Hematopoietic multipotent progenitor cell treated with erythropoietin and hydrocortisone succinate and interleukin-3 and kit ligand, for 15 days (in vitro differentiated cells): ENCODE data around the gene SEMA3B.
"Not testable (repeated sequence)": the region's sequence is repeated elsewhere in the genome, so short reads cannot be mapped to it uniquely, and the experiment has no call there.

ENCODE experiments used
- DNase-seq: peaks from one replicate; pipeline ENCODE4 v3.0.0-alpha.2; 2015; ENCODE audit warnings: low spot score

Gene SEMA3B

DNA sequence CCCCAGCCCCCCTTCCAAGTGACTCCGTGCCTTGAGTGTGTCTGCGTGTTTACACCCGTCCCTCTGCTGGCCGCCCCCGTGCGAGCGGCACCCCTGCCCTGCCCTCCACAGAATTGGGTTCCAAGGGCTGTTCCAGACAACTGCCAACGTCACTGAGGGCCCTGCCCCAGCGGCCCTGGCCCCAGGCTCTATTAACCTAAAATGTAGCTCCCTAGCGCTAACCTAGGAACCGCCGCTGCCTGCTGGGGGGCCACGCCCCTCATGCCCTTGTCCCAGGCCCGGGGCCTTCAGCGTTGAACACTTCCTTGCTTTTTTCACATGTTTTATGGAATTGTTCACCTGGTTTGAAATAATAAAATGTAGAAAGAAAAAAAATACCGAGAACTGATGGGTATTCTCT, 10.0 kb upstream of the SEMA3B start:
- DNase-seq: no peak

DNA sequence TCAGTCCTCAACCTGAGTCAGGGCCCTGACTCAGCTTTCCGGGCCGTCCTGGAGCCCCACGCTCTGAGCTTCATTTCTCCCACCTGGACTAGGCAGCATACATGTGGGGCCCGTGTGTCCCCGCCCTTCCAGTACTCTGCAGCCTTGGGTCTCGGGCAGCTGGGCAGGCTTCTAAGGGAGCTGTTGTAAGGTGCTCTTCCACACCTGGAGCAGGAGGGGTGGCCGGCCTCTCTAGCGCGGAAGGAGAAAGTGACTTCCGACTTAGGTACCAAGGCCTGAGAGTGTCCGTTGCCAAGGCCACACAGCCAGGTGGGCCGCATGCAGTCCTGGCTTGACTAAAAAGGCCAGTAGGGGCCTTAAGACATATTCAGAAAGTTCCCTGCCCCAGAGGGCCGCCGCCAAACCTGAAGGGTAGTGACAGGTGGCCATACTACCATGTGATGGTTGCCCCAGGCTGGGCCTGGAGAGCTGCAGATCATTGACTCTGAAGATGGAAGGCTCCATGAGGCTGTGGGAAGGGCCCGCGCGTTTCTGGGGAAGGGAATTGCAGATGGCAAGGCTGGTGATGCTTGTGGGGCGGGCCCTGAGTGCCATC, 9.4 kb upstream of the SEMA3B start:
- no peak for DNase-seq

DNA sequence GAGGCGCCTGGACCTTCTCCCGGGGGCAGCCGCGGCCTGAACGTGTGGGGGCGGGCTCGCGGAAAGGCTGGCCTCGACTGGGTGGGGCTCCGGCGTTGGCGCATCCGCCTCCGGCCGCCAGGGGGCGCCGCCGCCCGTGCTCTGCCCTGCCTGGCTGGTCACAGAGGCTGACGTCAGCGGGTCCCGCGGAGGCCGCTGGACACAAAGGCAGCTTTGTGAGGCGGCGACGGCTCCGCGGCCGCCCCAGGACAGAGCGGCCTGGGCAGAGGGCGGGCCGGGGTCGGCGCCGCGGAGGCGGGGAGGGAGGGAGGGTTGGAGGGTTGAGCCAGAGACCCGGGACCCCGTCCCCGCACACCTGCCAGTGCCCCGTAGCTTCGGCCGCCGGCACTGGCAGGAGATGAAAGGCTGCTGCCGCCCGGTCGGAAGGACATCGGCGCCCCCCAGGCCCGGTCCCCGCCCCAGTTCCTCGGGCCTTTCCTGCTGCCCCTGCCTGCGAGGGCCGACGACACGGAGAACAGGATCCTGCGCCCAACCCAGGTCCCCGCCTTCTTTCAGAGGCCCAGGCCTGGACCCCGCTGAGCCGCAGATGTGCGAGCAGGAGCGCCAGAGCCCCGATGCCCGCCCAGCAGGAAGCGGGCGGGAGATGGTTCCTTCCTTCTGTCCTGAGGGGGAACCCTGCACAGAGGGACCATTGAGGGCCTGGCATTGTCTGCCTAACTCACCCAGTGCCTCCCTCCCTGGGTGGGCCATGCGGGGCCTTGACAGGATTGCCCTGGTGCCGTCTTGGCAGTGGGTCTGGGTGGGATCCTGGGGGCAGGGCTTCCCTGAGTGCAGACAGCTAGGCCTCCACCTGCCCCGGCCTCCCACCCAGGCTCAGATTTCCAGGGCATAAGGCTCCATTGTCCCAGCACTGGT, 8.7 kb upstream of the SEMA3B start:
- DNase-seq: peak; percentile 83

DNA sequence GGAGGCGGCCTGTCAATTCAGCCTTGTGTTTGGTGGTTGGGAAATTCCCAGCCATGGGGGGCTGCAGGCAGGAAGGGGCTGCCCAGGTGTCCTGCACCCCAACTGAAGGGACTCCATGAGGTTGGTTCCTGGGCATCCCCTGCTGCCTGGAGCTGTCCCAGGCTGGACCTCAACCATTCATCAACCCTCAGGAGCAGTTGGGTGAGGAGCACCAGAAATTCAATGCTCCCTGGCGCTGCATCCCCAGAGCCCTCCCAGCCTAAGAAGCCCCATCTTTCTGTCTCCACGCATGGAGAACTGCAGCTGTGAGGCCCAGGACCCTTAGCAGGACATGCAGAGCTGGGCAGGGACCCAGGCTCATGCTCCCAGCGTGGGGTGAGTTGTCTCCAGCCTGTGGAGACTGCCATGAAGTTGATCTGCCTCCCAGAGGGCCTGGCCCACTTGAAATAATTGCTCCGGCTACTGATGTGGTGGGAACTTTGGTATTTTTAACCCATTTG, 8.0 kb upstream of the SEMA3B start:
- DNase-seq: no peak

DNA sequence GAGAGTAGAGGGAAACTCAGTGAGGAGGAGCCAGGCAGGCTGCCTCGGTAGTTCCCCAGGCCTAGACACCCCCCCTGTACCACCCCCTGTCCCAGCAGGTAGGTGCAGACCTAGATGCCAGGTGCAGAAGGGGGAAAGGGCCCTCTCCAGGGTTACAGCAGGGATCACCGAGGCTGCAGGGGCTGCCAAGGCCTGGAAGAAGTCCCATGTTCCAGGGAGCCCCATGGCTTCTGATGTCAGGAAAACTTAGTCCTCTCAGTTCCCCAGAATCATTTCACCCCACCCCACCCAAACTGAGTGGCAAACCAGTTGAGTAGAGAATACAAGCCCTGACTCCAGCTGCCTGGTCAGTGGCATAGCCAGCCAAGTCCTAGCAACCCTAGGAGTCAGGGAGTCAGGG, 7.4 kb upstream of the SEMA3B start:
- no peak for DNase-seq

DNA sequence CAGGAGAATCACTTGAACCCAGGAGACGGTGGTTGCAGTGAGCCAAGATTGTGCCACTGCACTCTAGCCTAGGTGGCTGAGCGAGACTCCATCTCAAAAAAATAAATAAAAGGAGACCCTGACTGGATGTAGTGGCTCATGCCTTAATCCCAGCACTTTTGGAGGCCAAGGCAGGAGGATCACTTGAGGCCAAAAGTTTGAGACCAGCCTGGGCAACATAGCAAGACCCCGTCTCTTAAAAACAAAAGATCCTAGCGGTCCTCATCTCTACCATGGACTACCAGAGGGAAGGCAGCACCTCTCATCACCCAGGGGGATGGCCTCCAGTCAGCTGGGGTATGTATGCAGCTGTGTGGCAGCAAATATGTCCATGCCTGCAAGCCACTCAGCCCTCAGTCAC, 6.7 kb upstream of the SEMA3B start:
- DNase-seq: not testable (repeated sequence)

DNA sequence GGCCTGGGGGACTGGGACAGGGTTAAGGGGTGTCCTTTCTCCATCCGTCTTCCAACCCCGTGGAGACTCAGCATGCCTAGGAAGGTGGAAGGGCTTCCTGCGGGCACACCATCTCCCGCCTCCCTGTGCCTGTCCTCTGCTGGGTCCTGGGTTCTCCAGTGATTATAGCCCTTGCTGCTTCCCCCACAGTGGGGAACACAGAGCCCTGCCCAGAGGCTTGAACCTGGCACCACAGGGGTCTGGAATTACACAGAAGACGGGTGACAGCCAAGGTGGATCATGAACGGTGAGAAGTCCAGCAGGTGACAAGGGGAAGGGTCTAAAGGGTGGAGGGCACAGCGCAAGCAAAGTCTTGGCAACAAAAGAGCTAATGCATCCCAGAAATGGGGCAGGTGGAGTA, 6.2 kb upstream of the SEMA3B start:
- DNase-seq: no peak

DNA sequence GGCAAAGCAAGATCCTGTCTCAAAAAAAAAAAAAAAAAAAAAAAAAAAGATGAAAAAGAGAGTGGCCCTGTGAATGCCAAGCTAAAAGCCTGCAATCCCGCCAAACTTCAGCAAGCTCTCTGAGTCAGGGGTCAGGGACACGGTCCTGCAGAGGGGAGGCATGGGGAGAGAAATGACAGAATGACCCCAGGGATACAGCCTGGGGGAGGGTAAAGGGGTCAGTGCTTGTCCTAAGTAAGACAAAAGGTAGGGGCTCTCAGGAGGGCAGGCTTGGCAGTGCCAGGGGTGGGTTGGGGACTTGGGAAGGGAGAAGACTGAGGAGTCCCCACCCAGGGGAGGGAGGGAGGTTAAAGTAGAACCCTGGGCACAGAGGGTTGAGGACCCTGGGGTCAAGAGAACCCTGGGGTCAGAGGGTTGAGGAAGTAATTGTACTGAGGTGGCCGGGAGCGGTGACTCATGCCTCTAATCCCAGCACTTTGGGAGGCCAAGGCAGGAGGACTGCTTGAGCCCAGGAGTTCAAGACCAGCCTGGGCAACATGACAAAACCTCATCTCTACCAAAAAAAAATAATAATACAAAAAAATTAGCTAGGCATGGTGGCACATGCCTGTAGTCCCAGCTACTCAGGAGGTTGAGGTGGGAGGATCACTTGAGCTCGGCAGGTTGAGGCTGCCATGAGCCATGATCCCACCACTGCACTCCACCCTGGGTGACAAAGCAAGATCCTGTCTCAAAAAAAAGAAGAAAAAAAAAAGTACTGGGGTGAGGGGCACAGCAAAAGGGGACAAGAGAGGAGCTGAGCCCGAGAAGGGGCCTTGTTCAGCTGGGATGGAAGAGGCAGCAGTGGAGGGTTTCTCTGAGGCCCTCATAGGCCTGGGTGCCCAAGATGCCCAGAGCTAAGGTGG, 5.2 kb upstream of the SEMA3B start:
- DNase-seq: no peak

DNA sequence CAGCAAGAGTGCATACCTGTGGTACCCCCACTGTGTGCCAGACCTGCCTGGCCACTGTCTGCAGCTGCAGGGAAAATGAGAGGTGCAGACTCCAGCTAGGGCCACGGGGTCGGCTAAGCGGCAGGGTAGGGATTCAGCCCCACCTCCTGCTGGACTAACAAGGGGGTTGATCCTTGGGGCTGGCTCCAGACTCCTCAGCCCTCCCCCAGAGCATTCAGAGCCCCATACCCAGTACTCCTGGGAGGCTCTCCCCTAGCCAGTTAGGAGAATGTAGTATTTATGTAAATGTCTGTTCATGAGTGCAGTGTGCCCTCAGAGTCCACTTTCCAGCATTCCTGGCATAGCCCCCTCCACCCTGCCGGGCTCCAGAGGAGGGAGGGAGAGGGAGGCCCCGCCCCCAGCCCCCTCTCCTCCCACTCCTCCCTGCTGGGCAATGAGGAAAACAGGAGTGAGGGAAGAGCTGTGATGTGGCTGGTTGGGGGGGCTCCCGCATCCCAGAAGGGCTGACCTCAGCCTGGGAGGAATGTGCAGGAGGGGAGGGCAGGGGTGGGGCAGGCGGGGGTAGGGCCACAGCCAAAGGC, 4.5 kb upstream of the SEMA3B start:
- no peak for DNase-seq

DNA sequence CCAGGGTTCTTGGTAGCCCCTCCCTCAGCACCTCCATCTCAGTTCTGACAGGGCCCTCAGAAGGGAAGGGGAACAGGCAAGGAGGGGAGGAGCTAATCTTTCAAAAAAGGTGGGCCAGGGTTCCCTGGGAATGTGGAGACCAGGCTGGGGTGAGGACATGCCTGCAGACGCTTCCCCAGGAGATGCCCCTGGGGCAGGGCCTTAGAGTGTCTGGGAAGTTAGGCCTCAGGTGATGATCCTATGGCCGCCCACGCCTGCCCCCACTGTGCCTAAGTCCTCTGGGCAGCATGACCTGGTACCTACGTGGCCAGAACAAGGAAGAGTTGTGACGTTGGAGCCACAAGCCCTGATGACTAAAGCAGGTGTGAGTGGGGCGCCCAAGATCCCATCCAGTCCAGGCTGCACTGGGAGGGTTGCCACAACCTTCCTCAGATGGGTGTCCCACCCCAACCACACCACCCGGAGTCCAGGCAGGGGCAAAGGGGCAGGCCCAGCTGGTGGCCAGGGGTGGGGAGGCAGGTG, 3.9 kb upstream of the SEMA3B start:
- DNase-seq: no peak

DNA sequence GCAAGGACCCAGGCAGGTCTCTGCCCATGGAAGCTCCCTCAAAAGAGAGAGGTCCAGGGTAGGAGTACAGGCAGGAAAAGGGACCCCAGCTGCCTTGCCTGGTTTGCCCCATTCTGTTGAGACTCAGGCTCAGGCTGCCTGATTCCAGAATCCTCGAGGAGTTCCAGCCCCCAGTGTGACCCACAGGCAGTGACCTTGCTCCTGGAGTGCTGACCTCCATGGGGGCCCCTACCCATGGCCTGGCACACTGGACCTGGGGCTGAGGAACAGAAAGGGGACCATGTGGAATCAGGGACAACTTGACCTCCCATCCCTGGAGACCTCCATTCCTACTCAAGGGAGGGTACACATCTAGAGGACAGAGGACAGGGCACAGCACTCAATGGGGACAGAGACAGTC, 3.4 kb upstream of the SEMA3B start:
- no peak for DNase-seq

DNA sequence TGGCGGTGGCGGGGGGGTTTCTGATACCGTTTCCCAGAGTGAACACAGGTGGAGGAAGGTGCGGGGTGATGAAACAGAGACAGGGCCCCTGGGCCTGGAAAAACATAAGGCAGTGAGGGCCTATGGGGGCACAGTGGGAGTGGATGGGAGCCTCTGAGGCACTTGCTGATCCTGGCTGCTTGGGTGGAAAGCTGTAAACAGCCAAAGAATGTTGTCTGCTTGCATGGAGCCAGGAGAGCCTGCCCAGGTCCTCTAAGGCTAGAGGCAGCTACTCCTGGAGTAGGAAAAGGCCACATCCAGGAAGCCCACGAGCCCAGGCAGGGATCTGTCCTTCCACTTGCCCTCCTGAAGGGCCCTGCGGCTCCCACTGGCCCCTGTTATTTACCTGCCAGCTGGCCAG, 2.9 kb upstream of the SEMA3B start:
- no peak for DNase-seq

DNA sequence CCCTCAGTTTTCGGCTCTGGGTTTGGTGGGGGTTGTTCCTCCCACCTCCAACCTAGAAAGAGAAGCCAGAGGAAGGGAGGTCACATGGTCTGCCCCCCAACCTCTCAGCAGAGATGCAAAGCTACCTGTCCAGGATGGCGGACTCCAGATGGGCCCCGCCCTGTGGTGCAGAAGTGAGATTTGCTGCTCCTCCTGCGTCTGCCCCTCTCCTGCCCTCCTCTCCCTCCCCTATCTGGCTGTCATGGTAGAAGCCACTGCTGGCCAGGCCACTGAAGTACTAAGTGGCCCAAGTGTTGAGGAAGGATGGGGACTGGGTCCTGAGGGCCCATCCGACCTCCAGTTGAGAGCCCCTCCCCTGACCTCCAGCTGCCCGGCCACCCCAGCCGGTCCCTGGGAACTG, 2.1 kb upstream of the SEMA3B start:
- DNase-seq: no peak

DNA sequence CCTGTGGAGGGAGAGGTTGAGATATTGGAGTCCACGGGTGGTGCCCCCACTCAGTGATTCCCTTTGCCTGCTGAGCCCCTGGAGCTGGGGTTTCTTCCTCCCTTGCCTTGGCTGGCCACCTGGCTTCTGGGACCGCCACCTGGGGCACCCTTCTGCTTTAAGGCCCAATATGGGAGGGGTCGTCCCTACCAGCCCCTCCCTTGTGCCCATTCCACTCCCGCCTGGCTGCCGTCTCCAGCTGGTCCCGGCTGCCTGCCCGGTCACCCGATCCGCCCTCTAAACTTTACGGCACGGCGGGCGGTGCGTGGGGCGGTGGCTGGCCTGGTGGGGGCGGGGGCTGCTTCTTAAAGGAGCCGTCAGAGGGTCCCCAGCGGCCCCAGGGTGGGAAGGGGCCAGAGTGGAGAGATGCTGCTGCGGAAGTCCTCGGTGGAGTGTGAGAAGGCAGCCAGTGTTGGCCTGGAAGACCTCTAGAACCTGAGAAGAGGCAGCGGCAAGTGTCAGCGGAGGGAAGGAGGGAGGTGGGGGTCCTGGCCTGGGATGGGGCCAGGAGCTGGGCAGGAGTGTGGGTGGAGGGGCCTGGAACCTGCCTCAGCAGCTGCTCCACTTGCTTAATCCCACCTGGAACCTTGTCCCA, 1.6 kb upstream of the SEMA3B start:
- no peak for DNase-seq

DNA sequence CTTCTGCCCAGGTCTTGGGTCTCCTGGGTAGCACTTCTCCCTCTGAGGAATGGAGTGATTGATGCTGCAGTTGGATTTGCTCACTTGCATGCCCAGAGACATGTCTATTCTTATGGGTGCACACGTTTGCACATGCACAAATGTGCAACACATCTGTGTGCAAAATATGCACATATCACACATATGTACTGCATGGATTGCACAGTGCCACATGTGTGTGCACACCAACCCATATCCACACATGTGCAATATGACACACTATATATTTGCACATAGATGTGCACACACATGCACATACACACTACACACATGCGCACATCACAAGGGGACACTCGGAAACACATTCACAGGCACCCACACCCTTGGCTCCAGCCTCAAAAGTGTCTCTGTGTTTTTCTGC, 671 bp upstream of the SEMA3B start:
- DNase-seq: no peak

DNA sequence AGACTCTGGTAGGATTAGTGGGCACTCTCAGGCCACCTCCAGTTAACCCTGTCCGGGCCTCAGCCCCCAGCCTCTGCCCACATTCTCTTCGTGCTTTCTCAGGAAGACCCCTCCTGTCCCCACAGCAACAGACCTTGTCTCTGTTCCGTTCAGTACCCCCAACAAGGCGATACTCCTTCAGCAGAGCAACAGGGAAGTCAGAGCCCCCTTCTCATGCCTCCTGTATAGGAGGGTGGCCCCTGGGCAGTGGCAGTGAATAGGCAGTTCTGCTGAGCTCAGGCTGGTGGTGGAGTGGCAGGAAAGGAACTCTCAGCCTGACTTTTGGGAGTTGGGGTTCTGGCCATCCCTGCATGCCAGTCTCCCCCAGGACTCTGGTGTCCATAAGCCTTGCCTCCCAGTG, 513 bp downstream of the SEMA3B start:
- DNase-seq: no peak

DNA sequence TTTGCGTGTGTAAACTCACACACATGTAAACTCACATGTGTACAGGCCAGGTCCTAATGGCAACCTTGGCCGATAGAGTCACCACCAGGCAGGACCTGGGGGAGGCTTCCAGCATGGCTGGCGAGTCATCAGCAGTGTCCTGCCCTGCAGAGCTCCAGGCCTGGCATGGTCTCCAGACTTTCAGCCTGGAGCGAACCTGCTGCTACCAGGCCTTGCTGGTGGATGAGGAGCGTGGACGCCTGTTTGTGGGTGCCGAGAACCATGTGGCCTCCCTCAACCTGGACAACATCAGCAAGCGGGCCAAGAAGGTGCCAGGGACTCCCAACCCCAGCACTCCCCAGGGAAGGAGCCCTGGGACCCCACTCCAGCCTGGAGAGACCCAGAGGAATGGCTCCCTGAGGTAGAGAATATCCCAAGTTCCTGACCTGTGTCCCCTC, 1.0 kb downstream of the SEMA3B start:
- no peak for DNase-seq

DNA sequence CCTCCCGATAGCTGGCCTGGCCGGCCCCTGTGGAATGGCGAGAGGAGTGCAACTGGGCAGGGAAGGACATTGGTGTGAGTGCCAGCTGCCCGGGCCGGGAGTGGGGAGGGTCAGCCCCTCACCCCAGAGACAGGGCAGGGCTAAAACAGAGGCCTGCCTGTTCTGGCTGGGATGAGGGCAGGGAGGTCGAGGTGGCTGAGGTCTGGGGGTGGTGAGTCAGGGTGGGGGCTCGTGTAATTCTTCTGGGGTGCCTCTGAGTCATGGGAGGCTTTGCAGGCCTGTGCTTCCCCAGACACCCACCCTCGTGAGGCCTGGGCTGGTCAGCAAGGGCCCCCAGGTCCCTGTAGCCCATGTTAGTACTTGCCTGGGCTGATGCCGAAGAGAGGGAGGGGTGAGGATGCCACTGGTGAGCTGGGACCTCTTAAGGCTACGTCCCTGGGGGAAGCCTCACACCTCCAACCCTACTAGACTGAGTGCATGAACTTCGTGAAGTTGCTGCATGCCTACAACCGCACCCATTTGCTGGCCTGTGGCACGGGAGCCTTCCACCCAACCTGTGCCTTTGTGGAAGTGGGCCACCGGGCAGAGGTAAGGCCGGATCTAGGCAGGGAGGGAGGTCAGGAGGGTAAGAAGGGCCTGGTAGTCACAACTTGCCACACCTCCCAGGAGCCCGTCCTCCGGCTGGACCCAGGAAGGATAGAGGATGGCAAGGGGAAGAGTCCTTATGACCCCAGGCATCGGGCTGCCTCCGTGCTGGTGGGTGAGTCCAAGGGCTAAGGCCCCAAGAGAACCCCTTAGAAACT, 1.7 kb downstream of the SEMA3B start:
- no peak for DNase-seq

DNA sequence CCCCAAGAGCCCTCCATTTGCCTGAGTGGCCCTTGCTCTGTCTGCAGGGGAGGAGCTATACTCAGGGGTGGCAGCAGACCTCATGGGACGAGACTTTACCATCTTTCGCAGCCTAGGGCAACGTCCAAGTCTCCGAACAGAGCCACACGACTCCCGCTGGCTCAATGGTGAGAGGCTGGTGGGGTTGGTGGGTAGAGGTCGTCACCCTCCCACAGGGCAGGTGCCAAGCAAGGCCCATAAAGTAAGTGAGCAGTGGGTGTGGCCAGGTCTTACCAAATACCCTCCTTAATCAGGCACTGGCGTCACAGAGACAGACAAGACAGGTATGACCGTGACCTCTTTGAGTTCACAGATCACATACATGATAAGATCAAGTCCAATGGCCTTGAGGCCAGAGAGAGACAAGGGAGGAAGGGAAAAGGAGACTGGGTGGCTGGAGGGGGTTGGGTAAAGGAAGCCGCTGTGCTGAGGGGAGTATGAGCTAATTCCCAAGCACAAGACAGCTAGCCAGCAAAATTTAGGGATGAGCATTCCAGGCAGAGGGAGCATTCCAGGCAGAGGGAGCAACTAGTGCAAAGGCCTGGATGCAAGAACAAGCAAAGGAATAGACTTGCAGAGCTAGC, 2.5 kb downstream of the SEMA3B start:
- no peak for DNase-seq

DNA sequence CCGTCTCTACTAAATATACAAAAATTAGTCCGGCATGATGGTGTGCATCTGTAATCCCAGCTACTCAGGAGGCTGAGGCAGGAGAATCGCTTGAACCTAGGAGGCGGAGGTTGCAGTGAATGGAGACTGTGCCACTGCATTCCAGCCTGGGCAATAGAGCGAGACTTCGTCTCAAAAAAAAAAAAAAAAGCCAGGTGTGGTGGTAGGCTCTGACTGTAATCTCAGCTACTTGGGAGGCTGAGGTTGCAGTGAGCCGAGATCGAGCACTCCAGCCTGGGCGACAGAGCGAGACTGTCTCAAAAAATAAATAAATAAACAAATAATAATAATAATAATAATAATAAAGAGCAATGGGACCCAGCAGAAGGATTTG, 3.6 kb downstream of the SEMA3B start:
- DNase-seq: not testable (repeated sequence)
